ENCODE measurements around the gene SPSB2.
"Not testable (repeated sequence)": the region's sequence is repeated elsewhere in the genome, so short reads cannot be mapped to it uniquely, and the experiment has no call there.

SPSB2 gene

DNA sequence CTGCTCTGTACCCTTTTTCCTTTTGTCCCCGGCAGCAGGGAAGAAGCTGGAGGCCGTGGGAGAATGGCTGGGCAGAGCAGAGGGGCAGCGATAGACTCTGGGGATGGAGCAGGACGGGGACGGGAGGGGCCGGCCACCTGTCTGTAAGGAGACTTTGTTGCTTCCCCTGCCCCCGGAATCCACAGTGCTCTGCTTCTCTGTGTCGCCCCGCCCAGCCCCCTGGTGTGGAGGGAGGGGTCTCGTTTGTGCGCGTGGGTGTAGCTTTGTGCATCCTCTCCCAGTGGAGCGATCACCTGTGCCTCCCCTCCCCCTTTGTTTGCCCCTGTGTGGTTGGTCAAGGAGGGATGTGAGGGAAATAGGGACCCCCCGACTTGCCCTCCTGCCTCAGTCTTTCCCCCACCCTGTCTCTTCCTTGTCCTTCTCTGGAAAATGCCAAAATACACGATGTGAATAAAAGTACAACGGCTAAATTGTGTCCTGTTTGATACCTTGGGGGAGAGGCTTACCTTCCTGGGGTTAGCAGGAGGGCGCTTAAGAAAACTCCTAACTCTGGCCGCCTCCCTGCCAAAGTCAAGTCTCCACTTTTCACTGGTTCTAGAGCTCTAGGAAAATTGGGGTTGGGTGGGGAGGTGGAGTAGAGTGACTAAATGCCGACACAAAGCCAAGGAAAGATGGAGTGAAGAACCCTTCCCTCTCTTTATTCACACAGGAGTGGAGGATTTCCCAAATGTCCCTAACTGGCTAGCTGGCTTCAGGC, 6.8 kb downstream of the SPSB2 start:
- Histone ChIP-seq H3K79me2 (ENCODE audit: insufficient read depth, low read length) (peaks cover 8% of the 10 kb centered on the region), H3F3A (ENCODE audit: insufficient read depth, low read length) (peaks cover 8% of the 10 kb centered on the region; the same call in 1 of the 2 replicates), H2AFZ (ENCODE audit: low read length) (no peak overlapping the region), H3K9me3 (ENCODE audit: low read length) (no peaks in the 10 kb centered on the region), H3K4me2 (ENCODE audit: low read length) (peak overlapping the region; percentile 99), H3K4me3 (ENCODE audit: low read depth, low read length, poor library complexity, severe bottlenecking) (peak overlapping the region; percentile 91), H4K20me1 (ENCODE audit: insufficient read depth, low read length) (peaks cover 3% of the 10 kb centered on the region; the same call in 1 of the 2 replicates), H3K36me3 (ENCODE audit: insufficient read depth, low read length) (peaks cover 82% of the 10 kb centered on the region), H3K4me1 (ENCODE audit: insufficient read depth, low read length, severe bottlenecking) (peaks cover 39% of the 10 kb centered on the region), H3K27me3 (ENCODE audit: insufficient read depth, low read length) (no peaks in the 10 kb centered on the region), H3K9ac (ENCODE audit: low read length) (peak overlapping the region; percentile 60; the same call in 1 of the 2 replicates), H3K9me2 (ENCODE audit: low read depth, low read length) (no peaks in the 10 kb centered on the region), H3K27ac (ENCODE audit: low read depth, low read length, poor library complexity, severe bottlenecking) (peak overlapping the region; percentile 70)
- TF ChIP-seq CTCF (IDR thresholded peaks at IDR 0.05; ENCODE audit: low read length) = no peak
- TF ChIP-seq EZH2 (IDR thresholded peaks at IDR 0.05; ENCODE audit: borderline replicate concordance, low read length) = no peak

DNA sequence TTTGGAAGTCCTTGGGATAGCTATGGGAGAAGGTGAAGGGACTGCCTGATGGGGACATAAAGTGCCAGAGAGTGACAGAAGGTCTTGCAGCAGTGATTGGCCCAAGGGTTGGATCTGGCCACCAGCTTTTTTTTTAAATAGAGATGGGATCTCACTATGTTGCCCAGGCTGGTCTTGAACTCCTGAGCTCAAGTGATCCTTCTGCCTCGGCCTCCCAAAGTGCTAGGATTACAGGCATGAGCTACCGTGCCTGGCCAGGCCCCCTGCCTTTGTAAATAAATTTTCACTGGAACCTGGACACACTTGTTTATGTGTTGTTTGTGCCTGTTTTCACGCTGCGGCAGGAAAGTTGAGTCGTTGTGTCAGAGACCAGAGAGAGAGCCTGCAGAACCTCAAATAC, 7.8 kb downstream of the SPSB2 start:
- H4K20me1 ChIP-seq (ENCODE audit: insufficient read depth, low read length); H3K9ac ChIP-seq (ENCODE audit: low read length); H3K27ac ChIP-seq (ENCODE audit: low read depth, low read length, poor library complexity, severe bottlenecking); H3K9me3 ChIP-seq (ENCODE audit: low read length); H3K79me2 ChIP-seq (ENCODE audit: insufficient read depth, low read length); H3K9me2 ChIP-seq (ENCODE audit: low read depth, low read length); H3K27me3 ChIP-seq (ENCODE audit: insufficient read depth, low read length); H3F3A ChIP-seq (ENCODE audit: insufficient read depth, low read length); H3K4me2 ChIP-seq (ENCODE audit: low read length); H3K4me3 ChIP-seq (ENCODE audit: low read depth, low read length, poor library complexity, severe bottlenecking); H2AFZ ChIP-seq (ENCODE audit: low read length): not testable (repeated sequence)
- peaks cover 82% of the 10 kb centered on the region for H3K36me3 ChIP-seq (ENCODE audit: insufficient read depth, low read length)
- H3K4me1 ChIP-seq (ENCODE audit: insufficient read depth, low read length, severe bottlenecking) = peaks cover 29% of the 10 kb centered on the region

- Histone ChIP-seq H2AFZ (ENCODE audit: low read length) (no peak overlapping the region), H3K9me3 (ENCODE audit: low read length) (no peaks in the 10 kb centered on the region), H3F3A (ENCODE audit: insufficient read depth, low read length) (peaks cover 4% of the 10 kb centered on the region; the same call in 1 of the 2 replicates), H3K27ac (ENCODE audit: low read depth, low read length, poor library complexity, severe bottlenecking) (no peak overlapping the region), H3K9ac (ENCODE audit: low read length) (no peak overlapping the region), H3K36me3 (ENCODE audit: insufficient read depth, low read length) (peaks cover 80% of the 10 kb centered on the region), H3K79me2 (ENCODE audit: insufficient read depth, low read length) (peaks cover 8% of the 10 kb centered on the region), H3K4me2 (ENCODE audit: low read length) (no peak overlapping the region), H3K9me2 (ENCODE audit: low read depth, low read length) (no peaks in the 10 kb centered on the region), H3K27me3 (ENCODE audit: insufficient read depth, low read length) (no peaks in the 10 kb centered on the region), H4K20me1 (ENCODE audit: insufficient read depth, low read length) (0 out of 2 replicates have a peak, but pooled peaks cover 3% of the 10 kb centered on the region), H3K4me1 (ENCODE audit: insufficient read depth, low read length, severe bottlenecking) (peaks cover 13% of the 10 kb centered on the region), H3K4me3 (ENCODE audit: low read depth, low read length, poor library complexity, severe bottlenecking) (no peak overlapping the region)
- TF ChIP-seq CTCF (IDR thresholded peaks at IDR 0.05; ENCODE audit: low read length) = no peak
- TF ChIP-seq EZH2 (IDR thresholded peaks at IDR 0.05; ENCODE audit: borderline replicate concordance, low read length) = no peak
Observed at GRCh38 chr12:6863586-6864321, 9.3 kb downstream of the SPSB2 start.
